ENCODE results near the gene DRAXIN. TPM values are rescaled to one million over a fixed set of nuclear protein-coding genes. Genes with fewer than 3 reads are reported as not detected.

The DRAXIN gene
- total RNA-seq, 1 donor, result 0.31 TPM

DNA sequence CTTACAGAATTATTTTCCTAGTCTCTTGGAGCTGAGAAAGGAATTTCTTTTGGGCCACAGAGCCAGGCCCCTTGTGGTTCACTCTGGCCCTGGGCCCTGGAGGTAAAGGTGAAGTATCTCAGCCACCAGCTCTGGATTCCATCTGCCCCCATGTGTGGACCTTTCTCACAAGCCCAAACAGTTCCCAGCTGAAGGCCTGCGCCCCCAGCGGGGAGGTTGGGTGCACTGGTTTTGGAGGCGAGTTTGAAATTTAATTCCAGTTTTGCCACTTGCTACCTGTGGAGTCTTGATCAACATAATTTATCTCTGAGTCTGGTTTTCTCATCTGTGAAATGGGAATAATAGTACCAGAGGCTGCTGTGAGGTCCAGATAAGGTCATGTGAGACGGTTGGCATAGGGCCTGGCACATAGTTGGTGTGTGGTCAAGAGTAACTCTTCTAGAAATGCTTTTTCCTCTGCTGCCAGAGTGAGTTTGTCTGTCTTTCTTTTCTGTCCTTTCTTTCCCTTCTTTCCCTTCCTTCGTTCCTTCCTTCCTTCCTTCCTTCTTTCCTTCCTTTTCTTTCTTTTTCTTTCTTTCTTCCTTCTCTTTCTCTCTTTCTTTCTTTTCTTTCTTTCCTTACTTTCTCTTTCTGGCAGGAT lies 50.5 kb downstream of the DRAXIN start:
- Histone ChIP-seq H3K27me3 (ENCODE audit: insufficient read depth, low read length) (no peaks in the 10 kb centered on the region), H3K4me1 (ENCODE audit: insufficient read depth, low read length) (peaks cover 62% of the 10 kb centered on the region), H3K4me3 (ENCODE audit: low read length) (no peak overlapping the region), H3K9me3 (ENCODE audit: low read depth, low read length) (no peaks in the 10 kb centered on the region)

DNA sequence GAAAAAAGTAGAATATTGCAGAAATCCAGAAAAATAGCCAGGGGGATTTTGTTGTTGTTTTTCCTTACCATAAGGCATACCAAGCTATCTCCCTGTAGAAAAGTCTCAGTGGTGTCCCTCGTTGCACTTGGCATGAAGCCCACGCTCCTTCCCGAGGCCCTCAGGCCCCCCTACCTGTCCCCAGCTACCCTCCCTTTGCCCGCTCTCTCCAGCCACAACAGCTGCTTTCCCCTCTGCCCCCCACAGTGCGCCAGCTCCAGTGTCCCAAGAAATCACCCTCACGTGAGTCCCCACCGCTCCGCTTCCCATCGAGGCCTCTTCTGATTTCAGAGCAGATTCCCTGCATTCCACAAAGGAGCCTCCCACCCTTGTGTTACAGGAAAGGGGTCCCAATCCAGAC lies 52.8 kb downstream of the DRAXIN start:
- Histone ChIP-seq H3K27me3 (ENCODE audit: insufficient read depth, low read length) (no peaks in the 10 kb centered on the region), H3K4me3 (ENCODE audit: low read length) (no peak overlapping the region), H3K4me1 (ENCODE audit: insufficient read depth, low read length) (peaks cover 50% of the 10 kb centered on the region), H3K9me3 (ENCODE audit: low read depth, low read length) (no peaks in the 10 kb centered on the region)

DNA sequence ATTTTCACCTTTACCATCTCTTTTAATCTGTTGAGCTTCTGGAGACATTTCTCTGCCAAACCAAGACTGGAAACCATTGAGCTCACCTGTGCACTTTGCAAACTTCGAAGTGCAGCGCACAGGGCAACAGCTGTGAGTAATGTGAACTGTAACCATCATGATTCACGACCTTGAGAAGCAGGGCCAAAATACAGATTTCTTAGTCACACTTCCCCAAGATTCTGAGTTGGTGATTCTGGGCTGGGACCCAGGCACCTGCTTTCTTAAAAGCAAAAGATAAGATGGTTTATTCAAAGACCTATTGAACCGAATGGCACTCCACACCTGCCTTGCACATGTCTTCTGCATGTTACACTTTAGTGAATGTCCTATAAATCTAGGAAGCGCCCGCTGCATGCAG lies 54.6 kb downstream of the DRAXIN start:
- Histone ChIP-seq H3K4me1 (ENCODE audit: insufficient read depth, low read length) (peaks cover 32% of the 10 kb centered on the region), H3K27me3 (ENCODE audit: insufficient read depth, low read length) (no peaks in the 10 kb centered on the region), H3K4me3 (ENCODE audit: low read length) (no peak overlapping the region), H3K9me3 (ENCODE audit: low read depth, low read length) (no peaks in the 10 kb centered on the region)

DNA sequence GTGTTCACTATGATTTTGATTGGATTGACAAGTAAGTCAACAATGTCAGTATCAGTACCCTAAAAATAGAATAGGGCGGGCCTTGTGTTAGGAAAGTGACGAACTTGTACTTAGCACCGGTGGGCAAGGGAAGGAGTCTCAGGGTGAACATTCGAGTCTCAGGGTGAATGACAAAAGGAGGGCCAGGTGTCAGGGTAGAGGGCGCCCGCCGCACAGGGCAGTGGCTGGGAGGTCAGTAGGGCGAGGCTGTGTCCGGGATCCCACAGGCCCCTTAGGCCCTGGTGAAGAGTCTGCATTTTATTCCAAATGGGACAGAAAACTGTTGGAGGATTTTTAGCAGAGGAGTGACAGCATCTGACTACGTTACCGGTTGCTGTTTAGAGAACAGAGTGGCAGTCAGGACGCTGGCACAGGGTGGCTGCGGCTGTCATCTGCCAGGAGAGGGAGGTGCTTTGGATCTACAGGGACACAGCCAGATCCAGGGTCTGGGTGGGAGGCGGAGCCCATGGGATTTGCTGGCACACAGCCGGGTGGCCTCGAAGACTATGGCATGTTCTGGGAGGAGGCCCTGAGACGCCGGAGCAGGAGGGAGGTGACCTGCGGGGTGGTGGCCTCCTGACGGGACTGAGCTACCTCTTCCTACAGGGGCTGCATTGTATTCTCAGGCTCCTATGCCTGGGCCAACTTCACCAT lies 55.4 kb downstream of the DRAXIN start:
- Histone ChIP-seq H3K4me1 (ENCODE audit: insufficient read depth, low read length) (peaks cover 23% of the 10 kb centered on the region), H3K4me3 (ENCODE audit: low read length) (no peak overlapping the region), H3K9me3 (ENCODE audit: low read depth, low read length) (no peaks in the 10 kb centered on the region), H3K27me3 (ENCODE audit: insufficient read depth, low read length) (no peaks in the 10 kb centered on the region)

DNA sequence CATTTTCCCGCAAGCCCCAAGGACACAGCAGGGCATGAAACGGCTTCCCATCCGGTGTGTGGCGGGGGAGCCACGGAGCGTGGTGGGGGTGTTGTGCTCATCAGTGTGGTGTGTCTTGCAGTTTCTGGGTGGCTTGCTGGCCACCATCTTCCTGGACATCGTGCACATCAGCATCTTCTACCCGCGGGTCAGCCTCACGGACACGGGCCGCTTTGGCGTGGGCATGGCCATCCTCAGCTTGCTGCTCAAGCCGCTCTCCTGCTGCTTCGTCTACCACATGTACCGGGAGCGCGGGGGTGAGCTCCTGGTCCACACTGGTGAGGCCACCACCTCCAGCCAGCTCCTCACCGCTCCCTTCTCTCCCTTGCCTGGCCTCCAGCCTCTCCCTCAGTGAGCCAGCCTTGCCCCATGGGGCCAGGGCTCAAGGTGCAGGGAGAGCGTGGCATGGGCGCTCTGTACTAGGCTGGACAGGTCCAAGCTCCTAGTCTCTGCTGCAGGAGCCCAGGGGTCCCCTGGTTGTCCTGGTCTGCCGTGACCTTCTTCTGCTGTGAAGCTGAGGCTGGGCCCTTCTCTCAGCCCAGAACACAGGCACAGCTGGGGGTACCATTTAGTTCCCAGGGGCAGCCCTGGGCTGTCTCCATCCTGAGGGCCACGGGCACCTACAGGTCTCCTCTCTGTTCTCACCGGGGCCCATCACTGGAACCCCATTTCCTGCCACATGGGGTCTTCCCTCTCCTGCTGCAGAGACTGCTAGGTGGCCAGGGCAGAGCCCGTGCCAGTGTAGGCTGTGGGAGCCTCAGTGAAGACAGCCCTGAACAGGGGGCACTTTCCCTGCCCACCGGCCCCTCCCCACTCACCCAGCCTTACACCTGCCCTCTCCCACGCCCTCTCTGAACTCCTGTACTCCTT lies 57.0 kb downstream of the DRAXIN start:
- Histone ChIP-seq H3K4me3 (ENCODE audit: low read length) (no peak overlapping the region), H3K9me3 (ENCODE audit: low read depth, low read length) (no peaks in the 10 kb centered on the region), H3K4me1 (ENCODE audit: insufficient read depth, low read length) (peaks cover 14% of the 10 kb centered on the region), H3K27me3 (ENCODE audit: insufficient read depth, low read length) (no peaks in the 10 kb centered on the region)

DNA sequence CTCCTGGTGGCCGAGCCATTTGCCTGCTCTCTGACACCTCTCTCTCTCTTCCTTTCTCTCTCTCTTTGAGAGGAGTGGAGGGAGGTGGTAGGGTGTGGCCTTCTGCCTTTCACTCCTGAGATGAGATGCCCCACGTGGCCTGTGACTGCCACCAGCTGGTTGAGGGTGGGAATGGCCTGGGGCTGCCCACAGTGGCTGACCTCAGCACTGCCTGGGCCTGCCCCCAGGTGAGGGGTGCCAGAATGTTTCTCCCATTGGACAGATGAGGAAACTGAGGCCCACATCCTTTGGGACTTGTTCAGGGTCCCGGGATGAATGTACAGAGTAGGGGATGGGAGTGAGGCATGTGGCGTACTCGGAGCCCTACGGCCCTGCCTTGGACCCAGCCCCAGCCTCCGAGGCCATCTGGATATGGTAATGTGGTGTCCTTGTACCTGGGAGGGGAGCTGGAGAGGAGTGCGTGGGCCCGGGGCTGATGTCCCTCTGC lies 57.7 kb downstream of the DRAXIN start:
- no peaks in the 10 kb centered on the region for H3K27me3 ChIP-seq (ENCODE audit: insufficient read depth, low read length)
- peaks cover 14% of the 10 kb centered on the region for H3K4me1 ChIP-seq (ENCODE audit: insufficient read depth, low read length)
- H3K4me3 ChIP-seq (ENCODE audit: low read length), result no peak overlapping the region
- no peaks in the 10 kb centered on the region for H3K9me3 ChIP-seq (ENCODE audit: low read depth, low read length)

DNA sequence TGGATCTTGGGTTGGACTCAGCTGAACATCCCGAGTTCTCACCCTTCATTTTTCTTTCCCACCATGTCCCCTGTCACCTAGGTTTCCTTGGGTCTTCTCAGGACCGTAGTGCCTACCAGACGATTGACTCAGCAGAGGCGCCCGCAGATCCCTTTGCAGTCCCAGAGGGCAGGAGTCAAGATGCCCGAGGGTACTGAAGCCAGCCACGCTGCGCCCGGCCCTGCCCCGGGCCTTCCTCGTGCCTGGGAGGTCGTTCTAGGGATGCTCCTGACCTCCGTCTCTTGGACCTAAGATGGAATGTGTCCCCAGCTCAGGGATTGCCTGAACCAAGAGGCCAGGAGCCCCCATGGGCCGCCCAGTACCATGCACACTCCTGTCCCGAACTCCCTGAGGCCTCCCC lies 58.5 kb downstream of the DRAXIN start:
- no peaks in the 10 kb centered on the region for H3K27me3 ChIP-seq (ENCODE audit: insufficient read depth, low read length)

DNA sequence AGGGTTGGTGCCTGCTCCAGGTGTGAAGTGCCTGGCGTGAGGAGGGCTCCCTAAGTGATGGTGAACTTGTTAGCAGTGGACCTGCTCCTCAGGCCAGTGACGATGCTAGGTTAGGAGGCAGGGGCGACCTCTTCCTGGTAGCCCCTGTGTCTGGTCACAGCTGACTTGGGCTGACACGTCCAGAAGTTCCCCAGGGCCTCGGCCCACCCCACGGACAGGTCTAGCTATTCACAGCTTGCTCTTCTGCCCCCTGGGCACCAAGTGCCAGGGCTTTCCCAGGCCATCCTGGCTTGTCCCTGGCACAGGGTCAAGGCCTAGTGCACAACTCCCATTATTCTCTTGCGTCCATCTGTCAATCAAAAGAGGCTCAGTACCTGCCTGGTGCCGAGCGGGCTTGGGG lies 59.6 kb downstream of the DRAXIN start:
- Histone ChIP-seq H3K9me3 (ENCODE audit: low read depth, low read length) (no peaks in the 10 kb centered on the region), H3K4me3 (ENCODE audit: low read length) (no peak overlapping the region), H3K27me3 (ENCODE audit: insufficient read depth, low read length) (no peaks in the 10 kb centered on the region), H3K4me1 (ENCODE audit: insufficient read depth, low read length) (peaks cover 14% of the 10 kb centered on the region)

More for the DNA sequence above, 58.5 kb downstream of the DRAXIN start:
- Histone ChIP-seq H3K4me1 (ENCODE audit: insufficient read depth, low read length) (peaks cover 14% of the 10 kb centered on the region), H3K4me3 (ENCODE audit: low read length) (no peak overlapping the region), H3K9me3 (ENCODE audit: low read depth, low read length) (no peaks in the 10 kb centered on the region)

DNA sequence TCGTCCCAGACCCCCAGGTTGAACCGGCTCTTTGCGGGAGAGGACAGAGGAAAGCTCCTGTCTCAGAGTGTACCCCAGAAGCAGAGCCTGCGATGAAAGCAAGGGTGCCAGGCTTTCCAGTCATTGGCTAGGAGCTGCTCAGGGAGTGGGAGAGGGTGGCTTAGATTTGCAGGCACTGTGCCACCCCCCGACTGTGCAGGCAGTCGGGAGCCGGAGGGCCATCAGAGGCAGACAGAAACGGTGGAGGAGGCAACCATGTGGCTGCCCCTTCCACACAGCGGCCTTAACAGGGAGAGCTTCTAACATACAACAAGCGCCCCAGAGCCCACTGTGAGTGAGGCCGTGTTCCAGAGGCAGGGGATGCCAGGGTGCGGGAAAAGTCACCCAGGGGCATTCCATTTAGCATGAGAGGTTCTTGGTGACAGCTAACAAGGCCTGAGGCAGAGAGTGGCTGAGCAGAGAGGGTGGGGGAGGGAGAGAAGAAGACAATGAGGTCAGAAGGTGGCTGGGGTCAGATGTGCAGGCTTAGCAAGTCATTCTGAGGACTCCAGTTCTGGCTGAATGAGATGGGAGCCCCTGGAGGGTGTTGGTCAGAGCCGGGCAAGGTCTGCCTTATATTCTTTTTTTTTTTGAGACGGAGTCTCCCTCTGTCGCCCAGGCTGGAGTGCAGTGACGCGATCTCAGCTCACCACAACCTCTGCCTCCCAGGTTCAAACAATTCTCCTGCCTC lies 61.0 kb downstream of the DRAXIN start:
- Histone ChIP-seq H3K9me3 (ENCODE audit: low read depth, low read length) (no peaks in the 10 kb centered on the region), H3K4me3 (ENCODE audit: low read length) (no peak overlapping the region), H3K4me1 (ENCODE audit: insufficient read depth, low read length) (peaks cover 10% of the 10 kb centered on the region), H3K27me3 (ENCODE audit: insufficient read depth, low read length) (no peaks in the 10 kb centered on the region)

DNA sequence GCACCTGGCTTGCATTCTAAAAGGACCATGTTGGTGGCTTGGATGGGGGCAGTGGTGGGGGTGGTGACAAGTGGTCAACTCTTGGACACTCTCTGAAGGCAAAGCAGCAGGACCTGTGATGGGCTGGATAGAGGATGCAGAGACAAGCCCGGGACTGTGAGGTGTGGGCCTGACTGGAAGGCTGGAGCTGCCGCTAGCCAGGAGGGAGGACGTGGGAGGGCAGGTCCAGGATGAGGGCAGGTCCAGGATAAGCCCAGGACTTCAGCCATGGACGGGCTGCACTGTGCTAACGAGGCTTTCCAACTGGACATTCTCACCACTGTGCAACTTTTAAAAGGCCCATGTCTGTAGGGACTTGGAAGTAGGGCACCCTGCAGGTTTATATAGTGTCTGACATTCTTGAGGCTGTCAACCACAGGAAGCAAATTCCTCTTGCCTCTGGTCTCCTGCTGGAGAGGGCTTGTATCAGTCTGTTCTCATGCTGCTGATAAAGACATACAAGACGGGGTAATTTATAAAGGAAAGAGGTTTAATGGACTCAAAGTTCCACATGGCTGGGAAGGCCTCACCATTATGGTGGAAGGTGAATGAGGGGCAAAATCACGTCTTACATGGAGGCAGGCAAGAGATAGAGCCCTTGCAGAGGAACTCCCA lies 62.2 kb downstream of the DRAXIN start:
- H3K4me3 ChIP-seq (ENCODE audit: low read length), result no peak overlapping the region
- H3K4me1 ChIP-seq (ENCODE audit: insufficient read depth, low read length), result peaks cover 6% of the 10 kb centered on the region
- H3K9me3 ChIP-seq (ENCODE audit: low read depth, low read length), result no peaks in the 10 kb centered on the region
- H3K27me3 ChIP-seq (ENCODE audit: insufficient read depth, low read length), result no peaks in the 10 kb centered on the region

DNA sequence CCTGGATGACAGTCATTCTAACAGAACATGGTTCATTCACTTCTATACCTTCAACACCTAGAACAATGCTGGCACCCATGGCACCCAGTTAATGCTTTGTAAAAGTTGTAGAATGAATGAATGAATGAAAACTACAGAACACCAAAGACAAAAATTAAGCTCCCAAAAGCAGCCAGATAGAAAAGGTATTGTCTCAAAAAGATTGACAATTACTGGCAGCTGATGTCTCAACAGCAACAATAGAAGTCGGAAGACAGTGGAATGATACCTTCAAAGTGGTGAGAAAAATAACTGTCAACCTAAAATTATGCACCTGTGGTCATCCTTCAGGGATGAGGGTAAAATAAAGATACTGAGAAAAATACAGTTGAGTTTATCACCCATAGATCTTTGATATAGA lies 65.5 kb downstream of the DRAXIN start:
- Histone ChIP-seq H3K27me3 (ENCODE audit: insufficient read depth, low read length) (peaks cover 6% of the 10 kb centered on the region), H3K4me1 (ENCODE audit: insufficient read depth, low read length) (no peaks in the 10 kb centered on the region), H3K9me3 (ENCODE audit: low read depth, low read length) (no peaks in the 10 kb centered on the region), H3K4me3 (ENCODE audit: low read length) (no peak overlapping the region)

DNA sequence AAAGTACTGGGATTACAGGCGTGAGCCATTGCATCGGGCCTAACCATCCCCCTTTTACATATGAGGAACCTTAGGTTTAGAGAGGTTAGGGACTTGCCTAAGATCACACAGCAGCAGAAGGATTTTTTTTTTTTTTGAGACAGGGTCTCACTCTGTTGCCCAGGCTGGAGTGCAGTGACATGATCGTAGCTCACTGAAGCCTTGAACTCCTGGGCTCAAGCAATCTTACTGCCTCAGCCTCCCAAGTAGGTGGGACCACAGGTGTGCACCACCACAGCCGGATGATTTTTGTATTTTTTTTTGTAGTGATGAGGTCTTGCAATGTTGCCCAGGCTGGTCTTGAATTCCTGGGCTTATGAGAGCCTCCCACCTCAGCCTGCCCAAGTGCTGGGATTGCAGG lies 68.3 kb downstream of the DRAXIN start:
- Histone ChIP-seq H3K4me3 (ENCODE audit: low read length) (no peak overlapping the region), H3K4me1 (ENCODE audit: insufficient read depth, low read length) (no peaks in the 10 kb centered on the region), H3K9me3 (ENCODE audit: low read depth, low read length) (no peaks in the 10 kb centered on the region)

DNA sequence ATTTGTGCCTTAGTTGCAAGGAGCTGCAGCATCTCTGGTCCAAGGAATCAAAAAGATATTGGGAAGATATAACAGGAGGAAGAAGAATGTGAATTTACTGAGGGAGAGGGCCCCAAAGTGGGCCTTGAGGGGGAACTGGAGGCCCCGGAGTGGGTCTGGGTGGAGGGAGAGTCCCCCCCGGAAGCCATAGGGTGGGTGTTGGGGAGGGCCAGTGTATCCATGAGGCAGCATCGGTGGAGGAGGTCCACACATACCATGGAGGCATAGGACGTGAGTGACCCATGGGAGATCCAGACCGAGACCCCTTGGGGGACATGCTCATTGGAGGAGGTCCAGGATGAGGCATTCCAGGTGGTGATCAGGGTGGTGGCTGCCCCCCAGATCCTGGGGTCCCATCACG lies 69.8 kb downstream of the DRAXIN start:
- Histone ChIP-seq H3K27me3 (ENCODE audit: insufficient read depth, low read length) (peaks cover 6% of the 10 kb centered on the region), H3K9me3 (ENCODE audit: low read depth, low read length) (no peaks in the 10 kb centered on the region), H3K4me3 (ENCODE audit: low read length) (no peak overlapping the region), H3K4me1 (ENCODE audit: insufficient read depth, low read length) (no peaks in the 10 kb centered on the region)

More for the DNA sequence above, 68.3 kb downstream of the DRAXIN start:
- peaks cover 6% of the 10 kb centered on the region for H3K27me3 ChIP-seq (ENCODE audit: insufficient read depth, low read length)

DNA sequence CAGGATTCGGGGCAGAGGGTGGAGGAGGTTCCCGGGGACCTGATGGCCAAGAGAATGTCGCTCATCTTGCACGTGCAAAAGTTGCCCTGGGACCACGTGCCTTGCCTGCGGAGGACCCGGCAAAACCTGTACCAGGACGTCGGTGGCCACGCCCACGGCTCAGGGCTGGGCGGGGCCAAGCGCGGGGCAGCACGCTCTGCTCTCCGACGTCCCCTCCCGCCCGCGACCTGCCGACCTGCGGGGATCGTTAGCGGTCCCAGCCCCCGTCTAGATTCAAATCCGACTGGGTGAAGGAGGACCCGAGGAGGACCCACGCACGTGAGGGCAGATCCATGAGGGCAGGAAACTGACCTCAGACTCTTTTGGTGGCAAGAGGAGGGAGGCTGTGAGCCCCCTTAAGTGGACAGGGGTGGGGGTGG lies 70.5 kb downstream of the DRAXIN start, which contains the start of gene C1orf167:
Gene C1orf167 (plus strand): TSS at position 206 of the 419 bp plus-strand sequence. CDS start 2,208 bp downstream, outside the sequence.
- no peak within 1 kb of the TSS for H3K4me3 ChIP-seq (ENCODE audit: low read length)
- no peaks in the 10 kb centered on the region for H3K9me3 ChIP-seq (ENCODE audit: low read depth, low read length)
- peaks cover 6% of the 10 kb centered on the region for H3K27me3 ChIP-seq (ENCODE audit: insufficient read depth, low read length)
- no peaks in the 10 kb centered on the region for H3K4me1 ChIP-seq (ENCODE audit: insufficient read depth, low read length)

Data from mononuclear cell (primary cell).